Mesendoderm (in vitro differentiated cells): Measurements from ENCODE around the gene CPLANE2. TPM values are rescaled to one million over a fixed set of nuclear protein-coding genes. Genes with fewer than 3 reads are reported as not detected.

Experiments used
- small RNA-seq: library from polyadenylated mRNA; stranded (forward); fragments of <200 nt; extraction: miRNeasy Mini kit (QIAGEN cat#:217004); gene quantifications from one replicate; pipeline ENCODE3, GENCODE V24; 2013; ENCODE audit not compliant: insufficient read depth

Gene CPLANE2

Small RNA genes within 50 kb of the gene (small RNA-seq; reads per million reads assigned to genes)
- not detected for gene MT1XP1
